Progenitor cell of endocrine pancreas (in vitro differentiated cells): ENCODE data around the gene NSL1. TPM values are rescaled to one million over a fixed set of nuclear protein-coding genes. Genes with fewer than 3 reads are reported as not detected.

Experiments used
- DNase-seq: peaks from one replicate; pipeline ENCODE4 v3.0.0; 2021; ENCODE audit warnings: low spot score; ENCODE audit not compliant: unreplicated experiment
- H3K27ac Mint-ChIP-seq: 2 replicates; pipeline ENCODE4 v1.8.0; 2021; ENCODE audit warnings: mild to moderate bottlenecking, moderate library complexity, mixed read lengths
- H3K27me3 Mint-ChIP-seq: 2 replicates; pipeline ENCODE4 v1.8.0; 2021; ENCODE audit warnings: mixed read lengths
- H3K36me3 Mint-ChIP-seq: 2 replicates; pipeline ENCODE4 v1.8.0; 2022; ENCODE audit warnings: mixed read lengths; ENCODE audit not compliant: insufficient read depth
- H3K4me1 Mint-ChIP-seq: 2 replicates; pipeline ENCODE4 v1.8.0; 2021; ENCODE audit warnings: low read depth, mixed read lengths
- H3K4me3 Mint-ChIP-seq: 2 replicates; pipeline ENCODE4 v1.8.0; 2021; ENCODE audit warnings: low read depth, mild to moderate bottlenecking, moderate library complexity, mixed read lengths
- H3K9me3 Mint-ChIP-seq: 2 replicates; pipeline ENCODE4 v1.8.0; 2021; ENCODE audit warnings: low read depth, mixed read lengths
- total RNA-seq: library from RNA; stranded (reverse); gene quantifications from 2 replicates; pipeline ENCODE4 v1.2.1, GENCODE V29; 2021
- TF ChIP-seq, protein P1 (sequence below): fragments of 200-600 bp; sonication (generic); IDR thresholded peaks from one replicate; pipeline ENCODE4 v1.5.0; 2021; ENCODE audit warnings: antibody characterized with exemption, mild to moderate bottlenecking; ENCODE audit not compliant: unreplicated experiment

The NSL1 gene
- total RNA-seq, 1 donor from 2014 or later, result 41.1 TPM

GRCh38 chr1:212722270-212722957 lies 69.2 kb downstream of the NSL1 start:
- no peak overlapping the region for H3K4me3 Mint-ChIP-seq
- TF ChIP-seq, protein P1, sequence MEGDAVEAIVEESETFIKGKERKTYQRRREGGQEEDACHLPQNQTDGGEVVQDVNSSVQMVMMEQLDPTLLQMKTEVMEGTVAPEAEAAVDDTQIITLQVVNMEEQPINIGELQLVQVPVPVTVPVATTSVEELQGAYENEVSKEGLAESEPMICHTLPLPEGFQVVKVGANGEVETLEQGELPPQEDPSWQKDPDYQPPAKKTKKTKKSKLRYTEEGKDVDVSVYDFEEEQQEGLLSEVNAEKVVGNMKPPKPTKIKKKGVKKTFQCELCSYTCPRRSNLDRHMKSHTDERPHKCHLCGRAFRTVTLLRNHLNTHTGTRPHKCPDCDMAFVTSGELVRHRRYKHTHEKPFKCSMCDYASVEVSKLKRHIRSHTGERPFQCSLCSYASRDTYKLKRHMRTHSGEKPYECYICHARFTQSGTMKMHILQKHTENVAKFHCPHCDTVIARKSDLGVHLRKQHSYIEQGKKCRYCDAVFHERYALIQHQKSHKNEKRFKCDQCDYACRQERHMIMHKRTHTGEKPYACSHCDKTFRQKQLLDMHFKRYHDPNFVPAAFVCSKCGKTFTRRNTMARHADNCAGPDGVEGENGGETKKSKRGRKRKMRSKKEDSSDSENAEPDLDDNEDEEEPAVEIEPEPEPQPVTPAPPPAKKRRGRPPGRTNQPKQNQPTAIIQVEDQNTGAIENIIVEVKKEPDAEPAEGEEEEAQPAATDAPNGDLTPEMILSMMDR, result no peak
- no peak overlapping the region for H3K27ac Mint-ChIP-seq
- peaks cover 5% of the 10 kb centered on the region for H3K27me3 Mint-ChIP-seq
- H3K36me3 Mint-ChIP-seq, result peaks cover 29% of the 10 kb centered on the region
- no peak for DNase-seq
- peaks cover 12% of the 10 kb centered on the region for H3K4me1 Mint-ChIP-seq
- H3K9me3 Mint-ChIP-seq, result peaks cover 19% of the 10 kb centered on the region

DNA sequence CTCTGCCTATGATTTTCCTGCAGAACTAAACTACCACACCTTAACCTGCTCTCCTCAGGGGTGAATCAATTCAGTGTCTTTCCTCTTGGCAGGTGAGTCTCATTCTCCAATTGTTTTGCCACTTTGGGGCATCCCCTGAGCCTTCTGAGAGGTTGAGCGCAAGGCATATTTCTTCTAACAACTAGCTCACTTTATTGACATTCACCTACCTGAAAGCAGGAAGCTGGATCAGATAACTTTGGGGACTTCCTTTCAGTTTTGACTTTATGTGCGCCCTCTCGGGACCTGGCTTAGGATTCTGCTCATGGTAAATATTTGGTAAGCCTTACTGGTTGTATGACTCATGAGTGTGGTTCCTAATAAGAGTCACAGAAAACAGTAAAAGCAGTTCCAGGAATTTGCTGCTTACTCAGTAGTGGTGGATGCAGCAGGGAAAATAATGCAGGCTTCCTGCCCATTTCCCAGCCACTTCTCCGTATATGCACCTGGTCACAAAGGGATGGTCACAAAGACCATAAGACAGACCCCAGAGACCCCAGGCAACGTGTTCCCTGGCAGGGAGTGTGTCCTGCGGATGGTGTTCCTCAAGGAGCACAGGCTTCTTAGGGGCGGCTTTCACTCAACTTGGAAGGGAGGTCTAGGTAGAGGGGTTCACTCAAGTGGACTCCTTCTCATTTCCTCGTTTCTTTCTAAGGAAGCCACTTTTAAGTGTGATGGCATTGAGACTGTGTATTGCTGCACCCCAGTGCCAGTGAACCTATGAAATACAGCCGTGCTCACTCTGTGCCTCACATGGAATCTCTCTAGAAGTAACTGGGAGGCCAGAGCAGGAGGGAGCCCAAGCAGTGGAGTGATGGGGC lies 70.0 kb downstream of the NSL1 start:
- no peak overlapping the region for H3K4me3 Mint-ChIP-seq
- no peak for DNase-seq
- peaks cover 6% of the 10 kb centered on the region for H3K27me3 Mint-ChIP-seq
- TF ChIP-seq, protein P1, result no peak
- H3K36me3 Mint-ChIP-seq, result peaks cover 24% of the 10 kb centered on the region
- H3K9me3 Mint-ChIP-seq, result peaks cover 19% of the 10 kb centered on the region
- peaks cover 12% of the 10 kb centered on the region for H3K4me1 Mint-ChIP-seq
- no peak overlapping the region for H3K27ac Mint-ChIP-seq

DNA sequence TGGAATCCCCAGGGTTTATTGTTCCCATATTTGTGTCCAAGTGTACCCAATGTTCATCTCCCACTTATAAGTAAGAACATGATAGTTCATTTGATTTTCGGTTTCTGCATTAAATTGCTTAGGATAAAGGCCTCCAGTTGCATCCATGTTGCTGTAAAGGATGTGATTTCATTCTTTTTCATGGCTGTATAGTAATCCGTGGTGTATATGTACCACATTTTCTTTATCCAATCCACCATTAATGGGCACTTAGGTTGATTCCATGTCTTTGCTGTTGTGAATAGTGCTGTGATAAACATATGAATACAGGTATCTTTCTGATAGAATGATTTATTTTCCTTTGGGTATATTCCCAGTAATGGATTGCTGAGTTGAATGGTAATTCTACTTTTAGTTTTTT lies 71.9 kb downstream of the NSL1 start:
- no peak for DNase-seq
- H3K27me3 Mint-ChIP-seq, result peaks cover 11% of the 10 kb centered on the region
- peaks cover 11% of the 10 kb centered on the region for H3K9me3 Mint-ChIP-seq
- no peak overlapping the region for H3K4me3 Mint-ChIP-seq
- H3K4me1 Mint-ChIP-seq, result peaks cover 7% of the 10 kb centered on the region
- no peak overlapping the region for H3K27ac Mint-ChIP-seq
- TF ChIP-seq, protein P1, result no peak
- H3K36me3 Mint-ChIP-seq, result peaks cover 10% of the 10 kb centered on the region

DNA sequence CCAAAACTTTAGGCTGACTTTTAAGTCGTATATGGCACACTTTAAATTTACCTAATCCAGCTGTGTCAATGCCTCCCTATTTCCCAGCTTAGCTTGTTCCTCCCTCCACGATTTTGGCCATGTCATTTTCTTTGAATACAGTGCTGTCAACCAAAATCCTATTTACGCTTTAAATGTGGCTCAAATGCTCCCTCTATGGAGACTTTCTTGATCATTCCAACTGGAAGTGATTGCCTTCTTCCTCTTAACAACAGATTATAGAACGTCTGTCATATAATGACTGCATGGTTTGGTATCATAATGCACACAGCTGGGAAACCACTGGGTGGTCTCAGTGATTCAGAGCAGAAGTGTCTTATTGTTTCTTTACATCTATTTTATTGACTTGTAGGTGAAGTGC lies 73.1 kb downstream of the NSL1 start:
- Mint-ChIP-seq H3K36me3 (peaks cover 5% of the 10 kb centered on the region), H3K4me1 (peaks cover 7% of the 10 kb centered on the region), H3K4me3 (no peak overlapping the region), H3K27me3 (peaks cover 15% of the 10 kb centered on the region), H3K9me3 (peaks cover 10% of the 10 kb centered on the region), H3K27ac (no peak overlapping the region)
- TF ChIP-seq, protein P1, result no peak
- no peak for DNase-seq

GRCh38 chr1:212716161-212716560 lies 75.4 kb downstream of the NSL1 start:
- Mint-ChIP-seq H3K4me1 (peaks cover 2% of the 10 kb centered on the region), H3K27ac (no peak overlapping the region), H3K9me3 (peaks cover 9% of the 10 kb centered on the region), H3K4me3 (no peak overlapping the region), H3K36me3 (no peaks in the 10 kb centered on the region), H3K27me3 (peaks cover 22% of the 10 kb centered on the region)
- no peak for DNase-seq
- TF ChIP-seq, protein P1, result no peak
